ENCODE results near the gene FRMD6.

DNA sequence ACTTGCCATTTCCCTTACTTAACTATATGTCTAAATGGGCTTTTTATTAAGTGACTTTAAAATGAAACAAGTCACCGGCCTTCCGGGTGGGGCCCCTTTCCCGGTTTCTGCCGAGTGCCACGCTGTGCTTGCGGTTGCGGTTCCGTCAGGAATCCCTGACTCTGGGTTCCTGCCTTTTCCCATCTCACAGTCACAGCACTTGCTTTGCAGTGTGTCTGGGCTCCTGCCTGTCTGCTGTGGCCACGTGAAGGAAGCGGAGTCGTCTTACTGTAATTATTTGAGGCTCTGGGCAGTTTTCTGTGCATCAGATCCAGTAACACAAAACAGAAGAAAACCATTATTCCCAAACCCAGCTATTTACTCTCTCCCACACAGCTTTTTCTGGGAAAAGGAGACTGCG lies 44.0 kb upstream of the FRMD6 start:
- TF ChIP-seq, protein P1, sequence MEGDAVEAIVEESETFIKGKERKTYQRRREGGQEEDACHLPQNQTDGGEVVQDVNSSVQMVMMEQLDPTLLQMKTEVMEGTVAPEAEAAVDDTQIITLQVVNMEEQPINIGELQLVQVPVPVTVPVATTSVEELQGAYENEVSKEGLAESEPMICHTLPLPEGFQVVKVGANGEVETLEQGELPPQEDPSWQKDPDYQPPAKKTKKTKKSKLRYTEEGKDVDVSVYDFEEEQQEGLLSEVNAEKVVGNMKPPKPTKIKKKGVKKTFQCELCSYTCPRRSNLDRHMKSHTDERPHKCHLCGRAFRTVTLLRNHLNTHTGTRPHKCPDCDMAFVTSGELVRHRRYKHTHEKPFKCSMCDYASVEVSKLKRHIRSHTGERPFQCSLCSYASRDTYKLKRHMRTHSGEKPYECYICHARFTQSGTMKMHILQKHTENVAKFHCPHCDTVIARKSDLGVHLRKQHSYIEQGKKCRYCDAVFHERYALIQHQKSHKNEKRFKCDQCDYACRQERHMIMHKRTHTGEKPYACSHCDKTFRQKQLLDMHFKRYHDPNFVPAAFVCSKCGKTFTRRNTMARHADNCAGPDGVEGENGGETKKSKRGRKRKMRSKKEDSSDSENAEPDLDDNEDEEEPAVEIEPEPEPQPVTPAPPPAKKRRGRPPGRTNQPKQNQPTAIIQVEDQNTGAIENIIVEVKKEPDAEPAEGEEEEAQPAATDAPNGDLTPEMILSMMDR (IDR thresholded peaks at IDR 0.05; ENCODE audit: insufficient read depth, low read length) = no peak
- TF ChIP-seq POLR2AphosphoS5 (IDR thresholded peaks at IDR 0.05; ENCODE audit: low read depth) (no peak), GABPA (IDR thresholded peaks at IDR 0.05; ENCODE audit: low read depth) (no peak), SPI1 (IDR thresholded peaks at IDR 0.05; ENCODE audit: borderline replicate concordance, low read depth) (no peak)
